HepG2 (cell line): ENCODE data around the gene METAP1D. TPM values are rescaled to one million over a fixed set of nuclear protein-coding genes. Genes with fewer than 3 reads are reported as not detected.

Experiments
- AKNA ChIP-seq: sonication (generic); formaldehyde crosslinking; IDR thresholded peaks from 2 replicates; pipeline ENCODE4 v1.4.0; 2020; ENCODE audit warnings: missing genetic modification reagents, borderline replicate concordance
- ATF1 ChIP-seq: IDR thresholded peaks from 2 replicates; pipeline ENCODE4 v1.6.1; 2016; ENCODE audit warnings: mild to moderate bottlenecking, control low read depth
- FOXK2 ChIP-seq: fragments of 450-650 bp; IDR thresholded peaks from 2 replicates; pipeline ENCODE4 v1.6.1; 2016
- HIVEP1 ChIP-seq: sonication (generic); formaldehyde crosslinking; IDR thresholded peaks from 2 replicates; pipeline ENCODE4 v1.4.0; 2020; ENCODE audit warnings: mild to moderate bottlenecking, missing genetic modification reagents
- HMGXB4 ChIP-seq, 2 experiments: sonication (generic) in 1 of 2; formaldehyde crosslinking in 1 of 2; IDR thresholded peaks; 2 replicates each; pipeline versions ENCODE4 v1.4.0 to v1.6.1; 2018 to 2020; ENCODE audit warnings: missing genetic modification reagents in 2 of 2, borderline replicate concordance in 1 of 2, low read depth in 1 of 2, mild to moderate bottlenecking in 1 of 2, missing biosample characterization in 1 of 2
- HNRNPH1 ChIP-seq: fragments of 200-400 bp; formaldehyde crosslinking; optimal IDR thresholded peaks from 2 replicates; pipeline ENCODE3; 2017; ENCODE audit warnings: mild to moderate bottlenecking, low read depth, low read length
- KLF13 ChIP-seq: sonication (generic); formaldehyde crosslinking; IDR thresholded peaks from 2 replicates; pipeline ENCODE4 v1.4.0; 2020; ENCODE audit warnings: mild to moderate bottlenecking, missing genetic modification reagents
- MXD3 ChIP-seq: IDR thresholded peaks from 2 replicates; pipeline ENCODE4 v1.6.1; 2016; ENCODE audit warnings: mild to moderate bottlenecking, missing biosample characterization, missing genetic modification reagents
- NRL ChIP-seq: sonication (generic); formaldehyde crosslinking; IDR thresholded peaks from 2 replicates; pipeline ENCODE4 v1.5.0; 2020; ENCODE audit warnings: missing genetic modification reagents, mild to moderate bottlenecking, moderate library complexity, borderline replicate concordance
- PATZ1 ChIP-seq: sonication (generic); formaldehyde crosslinking; IDR thresholded peaks from 2 replicates; pipeline ENCODE4 v1.4.0; 2020; ENCODE audit warnings: missing genetic modification reagents
- PITX1 ChIP-seq: sonication (generic); formaldehyde crosslinking; IDR thresholded peaks from 2 replicates; pipeline ENCODE4 v1.5.1; 2020; ENCODE audit warnings: mild to moderate bottlenecking, missing genetic modification reagents
- PRPF4 ChIP-seq: fragments of 200-400 bp; formaldehyde crosslinking; IDR thresholded peaks from 2 replicates; pipeline ENCODE4 v1.6.1; 2016; ENCODE audit warnings: low read length, low read depth; ENCODE audit not compliant: poor library complexity, severe bottlenecking
- SUZ12 ChIP-seq: fragments of 150-350 bp; IDR thresholded peaks from 2 replicates; pipeline ENCODE4 v1.6.1; 2014; ENCODE audit warnings: low read depth, low read length
- THYN1 ChIP-seq: sonication (generic); formaldehyde crosslinking; IDR thresholded peaks from 2 replicates; pipeline ENCODE4 v1.8.1; 2023; ENCODE audit warnings: low read depth, mild to moderate bottlenecking, moderate library complexity, missing genetic modification reagents, borderline replicate concordance
- ZNF12 ChIP-seq: sonication (generic); formaldehyde crosslinking; IDR thresholded peaks from 2 replicates; pipeline ENCODE4 v1.5.0; 2020; ENCODE audit warnings: missing genetic modification reagents
- ZNF24 ChIP-seq: fragments of 450-650 bp; IDR thresholded peaks from 2 replicates; pipeline ENCODE4 v1.6.1; 2017; ENCODE audit warnings: antibody characterized with exemption, mild to moderate bottlenecking
- ZNF550 ChIP-seq: sonication (generic); formaldehyde crosslinking; IDR thresholded peaks from 2 replicates; pipeline ENCODE4 v1.4.0; 2020; ENCODE audit warnings: mild to moderate bottlenecking, missing genetic modification reagents, borderline replicate concordance
- polyA plus RNA-seq, 8 experiments: library from polyadenylated mRNA; depleted of rRNA in 3 of 8; stranded (reverse) in 7 of 8; unstranded in 1 of 8; fragments of >200 nt; fragmentation: Illumina TruSeq in 4 of 8; extraction: Trizol in 4 of 8; gene quantifications; 2 replicates each; pipeline versions ENCODE4 v1.2.1 to v1.2.3, GENCODE V29; 2011 to 2016; ENCODE audit warnings: low read depth in 4 of 8, missing spikeins in 1 of 8, mixed read lengths in 1 of 8; ENCODE audit not compliant: insufficient read depth in 1 of 8
- total RNA-seq, 5 experiments: library from RNA; depleted of rRNA; stranded (reverse); fragments of >200 nt; fragmentation: Illumina TruSeq; extraction: Trizol; gene quantifications; 2 replicates each; pipeline ENCODE4 v1.2.3, GENCODE V29; 2016; ENCODE audit warnings: low read depth in 1 of 5
- TF ChIP-seq, protein P1 (sequence below): sonication (generic); formaldehyde crosslinking; IDR thresholded peaks from 2 replicates; pipeline ENCODE4 v1.5.0; 2020; ENCODE audit warnings: missing genetic modification reagents, mild to moderate bottlenecking, borderline replicate concordance

METAP1D gene
- total and polyA plus RNA-seq, 2 of the 13 experiments (the other 11 are each of a cell fraction or from before 2014, with no cell fraction given): 14.7 to 21.6 TPM

GRCh38 chr2:172052000-172052983 lies 52.5 kb downstream of the METAP1D start (continued):
- TF ChIP-seq ZNF550 (CRISPR knock-in tag) (no peak), SUZ12 (no peak), PRPF4 (no peak), THYN1 (CRISPR knock-in tag) (peak; percentile 65; the same call in 1 of the 2 replicates), ZNF12 (CRISPR knock-in tag) (no peak), FOXK2 (peak; percentile 54; the same call in 1 of the 2 replicates), ZNF24 (peak; percentile 57; the same call in 1 of the 2 replicates), HMGXB4 (CRISPR knock-in tag; IDR thresholded peaks at IDR 0.05; ENCODE audit: borderline replicate concordance in 1 of 2, low read depth in 1 of 2) (no peak; a peak in 2 of 4 replicates), PATZ1 (CRISPR knock-in tag) (peak; percentile 74), NRL (CRISPR knock-in tag) (no peak), KLF13 (CRISPR knock-in tag) (no peak), HIVEP1 (CRISPR knock-in tag) (no peak), ATF1 (peak; percentile 76), HNRNPH1 (no peak), MXD3 (no peak), AKNA (CRISPR knock-in tag) (no peak), PITX1 (CRISPR knock-in tag) (peak; percentile 75)
- TF ChIP-seq, protein P1, sequence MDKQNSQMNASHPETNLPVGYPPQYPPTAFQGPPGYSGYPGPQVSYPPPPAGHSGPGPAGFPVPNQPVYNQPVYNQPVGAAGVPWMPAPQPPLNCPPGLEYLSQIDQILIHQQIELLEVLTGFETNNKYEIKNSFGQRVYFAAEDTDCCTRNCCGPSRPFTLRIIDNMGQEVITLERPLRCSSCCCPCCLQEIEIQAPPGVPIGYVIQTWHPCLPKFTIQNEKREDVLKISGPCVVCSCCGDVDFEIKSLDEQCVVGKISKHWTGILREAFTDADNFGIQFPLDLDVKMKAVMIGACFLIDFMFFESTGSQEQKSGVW: no peak
